SU-DHL-6 (cell line): ENCODE measurements around the gene INSL3.
A peak's percentile ranks its signal among the peaks of the same experiment; 100 is the strongest.

ENCODE experiments used
- CTCF ChIP-seq: fragments of 200-600 bp; sonication (generic); IDR thresholded peaks from one replicate; pipeline ENCODE4 v1.5.1; 2017; ENCODE audit warnings: antibody characterized with exemption, mild to moderate bottlenecking, low read length, moderate library complexity; ENCODE audit not compliant: insufficient read depth, poor library complexity, severe bottlenecking
- EZH2phosphoT487 ChIP-seq: fragments of 200-600 bp; sonication (generic), shearing (Covaris generic); conservative IDR thresholded peaks from 2 replicates; pipeline ENCODE4 v1.6.1; 2018; ENCODE audit warnings: mild to moderate bottlenecking, antibody characterized with exemption, low read length, moderate library complexity, mixed read lengths

- TF ChIP-seq EZH2phosphoT487 (no peak), CTCF (peak; percentile 70)
Measured at GRCh38 chr19:17859533-17860330, 38.4 kb upstream of the INSL3 start, which contains the start of gene RPL18A.
